K562 (cell line): ENCODE results near the gene NFYC. TPM values are rescaled to one million over a fixed set of nuclear protein-coding genes. Genes with fewer than 3 reads are reported as not detected.

ENCODE experiments used
- ATAC-seq: fragments of 200-7000 bp; cut with Tn5 transposase; 3 replicates; pipeline ENCODE4 v1.9.1; 2020; ENCODE audit warnings: moderate library complexity
- BruUV-seq: library from RNA; stranded (reverse); fragments of 400-500 nt; replicated peaks from 2 replicates; lab custom pipeline; 2021; lab: Mats Ljungman, UMichigan
- CTCF ChIA-PET: fragments of 300-600 bp; formaldehyde crosslinking; extraction: SDS; loops from one replicate; lab custom pipeline; 2021; ENCODE audit warnings: low intra/inter-chr PET ratio; lab: Yijun Ruan, JAX
- POLR2A ChIA-PET: fragments of 300-600, 350-650 bp; sonication (Branson Sonifier 250); formaldehyde crosslinking; extraction: SDS; loops from one replicate; lab custom pipeline; 2021; ENCODE audit warnings: antibody characterized with exemption, inconsistent platforms; lab: Yijun Ruan, JAX
- DNase-seq, 4 experiments: peaks; one replicate each; pipeline versions ENCODE4 v3.0.0 to v3.0.0-alpha.2; 2011 to 2018; ENCODE audit warnings: low spot score in 3 of 4, mixed read lengths in 3 of 4; ENCODE audit errors: extremely low read depth in 1 of 4
- FAIRE-seq: peaks from 2 replicates; lab custom pipeline; 2011; peaks lifted over from hg19 to GRCh38; lab: Jason Lieb, UNC
- H2AFZ ChIP-seq: 2 replicates; pipeline ENCODE4 v1.6.0; 2011; ENCODE audit warnings: low read depth, low read length, control low read depth, inconsistent platforms
- H3K27ac ChIP-seq: fragments of 200-600 bp; 3 replicates; pipeline ENCODE4 v1.8.0; 2011; ENCODE audit warnings: low read depth, mild to moderate bottlenecking, control low read depth, inconsistent platforms, low read length, moderate library complexity, mixed read lengths; ENCODE audit errors: extremely low read depth
- H3K27me3 ChIP-seq, 2 experiments: fragments of 300-600 bp in 1 of 2; 2 replicates in 1 of 2; 3 replicates in 1 of 2; pipeline versions ENCODE4 v1.6.0 to v1.8.0; 2011; ENCODE audit warnings: inconsistent platforms in 2 of 2, low read length in 2 of 2, mild to moderate bottlenecking in 1 of 2, mixed read lengths in 1 of 2, moderate library complexity in 1 of 2; ENCODE audit not compliant: control insufficient read depth in 2 of 2, insufficient read depth in 2 of 2
- H3K36me3 ChIP-seq: fragments of 300-600 bp; 3 replicates; pipeline ENCODE4 v1.8.0; 2011; ENCODE audit warnings: mild to moderate bottlenecking, low read length, inconsistent platforms; ENCODE audit not compliant: control insufficient read depth, insufficient read depth
- H3K4me1 ChIP-seq, 2 experiments: fragments of 200-600 bp in 1 of 2; replicated peaks in 1 of 2; 2 replicates in 1 of 2; 3 replicates in 1 of 2; pipeline versions ENCODE4 v1.5.1 to v1.8.0; 2011; ENCODE audit warnings: inconsistent platforms in 2 of 2, low read length in 2 of 2, mild to moderate bottlenecking in 1 of 2, mixed read lengths in 1 of 2, moderate library complexity in 1 of 2; ENCODE audit not compliant: control insufficient read depth in 2 of 2, insufficient read depth in 2 of 2
- H3K4me2 ChIP-seq: 2 replicates; pipeline ENCODE4 v1.6.1; 2011; ENCODE audit warnings: low read length, control low read depth, inconsistent platforms, mixed read lengths; ENCODE audit not compliant: insufficient read depth
- H3K4me3 ChIP-seq: fragments of 200-600 bp; sonication (generic), shearing (Covaris generic); 2 replicates; pipeline ENCODE4 v1.5.1; 2016; ENCODE audit warnings: control low read depth, inconsistent platforms
- H3K79me2 ChIP-seq: fragments of 200-600 bp; 3 replicates; pipeline ENCODE4 v1.8.0; 2011; ENCODE audit warnings: low read length, inconsistent platforms; ENCODE audit not compliant: control insufficient read depth, insufficient read depth
- H3K9ac ChIP-seq, 2 experiments: 2 replicates each; pipeline versions ENCODE4 v1.6.0 to v1.6.1; 2011; ENCODE audit warnings: low read depth in 2 of 2, low read length in 2 of 2, control low read depth in 1 of 2, inconsistent platforms in 1 of 2, mild to moderate bottlenecking in 1 of 2, mixed read lengths in 1 of 2; ENCODE audit not compliant: insufficient read depth in 1 of 2
- H3K9me1 ChIP-seq: one replicate; pipeline ENCODE4 v1.6.0; 2011; ENCODE audit warnings: inconsistent platforms, mild to moderate bottlenecking, low read length, moderate library complexity; ENCODE audit not compliant: control insufficient read depth, insufficient read depth
- H3K9me3 ChIP-seq: replicated peaks from 2 replicates; pipeline ENCODE4 v1.5.1; 2011; ENCODE audit warnings: low read depth, low read length, inconsistent platforms; ENCODE audit not compliant: control insufficient read depth, insufficient read depth
- H4K20me1 ChIP-seq: replicated peaks from 2 replicates; pipeline ENCODE4 v1.6.1; 2011; ENCODE audit warnings: low read length, inconsistent platforms, mixed read lengths; ENCODE audit not compliant: control insufficient read depth, insufficient read depth
- FOXJ2 ChIP-seq: fragments of 200-800 bp; sonication (Bioruptor generic); IDR thresholded peaks from 2 replicates; pipeline ENCODE4 v1.6.1; 2016; ENCODE audit warnings: missing genetic modification characterization, missing compliant biosample characterization
- HDAC3 ChIP-seq: fragments of 450-650 bp; IDR thresholded peaks from 2 replicates; pipeline ENCODE4 v1.6.1; 2018; ENCODE audit warnings: borderline replicate concordance, mild to moderate bottlenecking, moderate library complexity; ENCODE audit not compliant: partially characterized antibody
- NFE2 ChIP-seq: IDR thresholded peaks from 2 replicates; pipeline ENCODE4 v1.6.1; 2014; ENCODE audit warnings: antibody characterized with exemption, low read depth
- NR2F6 ChIP-seq: fragments of 450-650 bp; formaldehyde crosslinking; IDR thresholded peaks from 2 replicates; pipeline ENCODE4 v1.4.0; 2020; ENCODE audit warnings: mild to moderate bottlenecking
- ZNF124 ChIP-seq: sonication (generic); formaldehyde crosslinking; IDR thresholded peaks from 2 replicates; pipeline ENCODE4 v1.8.1; 2022; ENCODE audit warnings: missing genetic modification reagents
- ZNF77 ChIP-seq: fragments of 250-450 bp; sonication (Bioruptor Pico); IDR thresholded peaks from 2 replicates; pipeline ENCODE4 v1.5.0; 2020
- ZNF79 ChIP-seq: fragments of 250-450 bp; sonication (Bioruptor Pico); IDR thresholded peaks from 2 replicates; pipeline ENCODE4 v1.4.0; 2020; ENCODE audit warnings: low read depth, mild to moderate bottlenecking, moderate library complexity
- WGBS: fragments of 100-300 bp; shearing (Covaris generic); methylation state at CpG from one replicate; pipeline ENCODE4 v1.1.6; 2016; ENCODE audit warnings: low coverage, mixed read lengths; ENCODE audit not compliant: insufficient coverage; ENCODE audit errors: missing lambda C conversion rate; 5-methylcytosine and 5-hydroxymethylcytosine counted together
- in situ Hi-C: fragments of 300-500 bp; cut with MboI; formaldehyde crosslinking; loops from 4 replicates; pipeline ENCODE4 v1.15.0; 2018; ENCODE audit warnings: inconsistent platforms, mixed read lengths
- intact Hi-C: fragments of 100-400 bp; cut with micrococcal nuclease; formaldehyde crosslinking; loops from 2 replicates; pipeline ENCODE4 v1.14.2; 2022
- polyA plus RNA-seq, 8 experiments: library from polyadenylated mRNA; depleted of rRNA in 4 of 8; stranded (reverse) in 5 of 8; unstranded in 3 of 8; fragments of >200 nt; fragmentation: Nextera tagmentation in 2 of 8; fragmentation: Illumina TruSeq in 1 of 8; extraction: Ambion mirVana in 2 of 8; extraction: Trizol in 1 of 8; gene quantifications; 2 replicates each; pipeline versions ENCODE4 v1.2.1 to v1.2.3, GENCODE V29; 2011 to 2014; ENCODE audit warnings: inconsistent platforms in 1 of 8, missing spikeins in 1 of 8
- total RNA-seq, 7 experiments: library from RNA; depleted of rRNA in 6 of 7; stranded (reverse); fragments of >200 nt in 6 of 7; fragmentation: Illumina TruSeq in 2 of 7; extraction: Trizol in 2 of 7; gene quantifications; 2 replicates each; pipeline versions ENCODE4 v1.2.1 to v1.2.3, GENCODE V29; 2011 to 2021; ENCODE audit warnings: low replicate concordance in 1 of 7
- TF ChIP-seq, protein P1 (sequence below): fragments of 250-450 bp; sonication (Bioruptor Pico); IDR thresholded peaks from 2 replicates; pipeline ENCODE4 v1.8.0; 2021; ENCODE audit warnings: moderate library complexity, mild to moderate bottlenecking, inconsistent platforms
- TF ChIP-seq, protein P2 (sequence below), 2 experiments: fragments of 450-650 bp in 1 of 2; sonication (generic) in 1 of 2; formaldehyde crosslinking in 1 of 2; IDR thresholded peaks; 2 replicates each; pipeline versions ENCODE4 v1.7.1 to v1.9.0; 2016 to 2022; ENCODE audit warnings: inconsistent platforms in 1 of 2, mild to moderate bottlenecking in 1 of 2, missing genetic modification reagents in 1 of 2
- TF ChIP-seq, protein P3 (sequence below): fragments of 250-450 bp; sonication (Bioruptor Pico); IDR thresholded peaks from 2 replicates; pipeline ENCODE4 v1.5.0; 2021

The NFYC gene
- total and polyA plus RNA-seq, 9 of the 15 experiments (the other 6 are each of a cell fraction or from before 2014, with no cell fraction given) = 4.8 to 59.8 (median 41.1) TPM

GRCh38 chr1:40756523-40756922, 65.0 kb downstream of the NFYC start (continued):
- TF ChIP-seq NFE2 (no peak), ZNF79 (CRISPR knock-in tag) (no peak), ZNF77 (CRISPR knock-in tag) (no peak), HDAC3 (no peak)

DNA sequence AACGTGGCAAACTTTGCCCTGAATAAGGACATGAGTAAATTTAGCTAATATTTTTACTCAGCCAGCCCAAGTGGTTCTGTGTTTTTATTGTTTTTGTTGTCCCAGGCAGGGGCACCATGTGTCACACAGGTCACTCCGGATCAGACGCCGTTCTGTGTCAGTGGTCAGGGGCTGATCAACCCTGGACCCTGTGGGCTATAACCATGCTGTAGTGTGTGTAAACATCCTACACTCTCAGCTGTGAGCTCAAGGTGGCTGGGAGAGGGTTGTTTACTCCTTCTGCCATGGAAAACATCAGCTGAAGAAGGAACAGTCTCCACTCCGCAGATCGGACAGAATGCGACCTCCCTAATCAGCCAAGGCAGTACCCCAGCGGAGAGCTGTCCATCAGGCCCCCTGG, 65.6 kb downstream of the NFYC start:
- in situ Hi-C loops = no loop called here
- POLR2A ChIA-PET = interaction anchor here (0.5 to 2.3 kb wide), 7 partner anchors 8 to 123 kb away, joined by 3 to 11 read pairs (median 4); no protein-coding TSS in a partner anchor
- H3K4me2 ChIP-seq = no peak overlapping the region
- intact Hi-C loops = no loop called here
- ATAC-seq (no peak), DNase-seq (no peak), FAIRE-seq (no peak)
- no TSS peak for BruUV-seq
- no peaks in the 10 kb centered on the region; a peak in 1 of 5 replicates for H3K4me1 ChIP-seq
- no peaks in the 10 kb centered on the region for H4K20me1 ChIP-seq
- H3K27ac ChIP-seq = no peak overlapping the region
- 79% methylated on average over 8 of the region's 8 CpGs for WGBS
- no peak overlapping the region for H3K4me3 ChIP-seq
- no peak overlapping the region for H2AFZ ChIP-seq
- H3K36me3 ChIP-seq = peaks cover 95% of the 10 kb centered on the region
- no peak overlapping the region for H3K9ac ChIP-seq
- H3K9me1 ChIP-seq = no peaks in the 10 kb centered on the region
- CTCF ChIA-PET = no interaction called here
- no peaks in the 10 kb centered on the region for H3K79me2 ChIP-seq
- H3K27me3 ChIP-seq = no peaks in the 10 kb centered on the region
- H3K9me3 ChIP-seq = no peaks in the 10 kb centered on the region
- TF ChIP-seq FOXJ2 (tag) = no peak
- TF ChIP-seq NR2F6 (CRISPR knock-in tag) = no peak
- TF ChIP-seq, protein P1, sequence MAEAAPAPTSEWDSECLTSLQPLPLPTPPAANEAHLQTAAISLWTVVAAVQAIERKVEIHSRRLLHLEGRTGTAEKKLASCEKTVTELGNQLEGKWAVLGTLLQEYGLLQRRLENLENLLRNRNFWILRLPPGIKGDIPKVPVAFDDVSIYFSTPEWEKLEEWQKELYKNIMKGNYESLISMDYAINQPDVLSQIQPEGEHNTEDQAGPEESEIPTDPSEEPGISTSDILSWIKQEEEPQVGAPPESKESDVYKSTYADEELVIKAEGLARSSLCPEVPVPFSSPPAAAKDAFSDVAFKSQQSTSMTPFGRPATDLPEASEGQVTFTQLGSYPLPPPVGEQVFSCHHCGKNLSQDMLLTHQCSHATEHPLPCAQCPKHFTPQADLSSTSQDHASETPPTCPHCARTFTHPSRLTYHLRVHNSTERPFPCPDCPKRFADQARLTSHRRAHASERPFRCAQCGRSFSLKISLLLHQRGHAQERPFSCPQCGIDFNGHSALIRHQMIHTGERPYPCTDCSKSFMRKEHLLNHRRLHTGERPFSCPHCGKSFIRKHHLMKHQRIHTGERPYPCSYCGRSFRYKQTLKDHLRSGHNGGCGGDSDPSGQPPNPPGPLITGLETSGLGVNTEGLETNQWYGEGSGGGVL (CRISPR knock-in tag) = no peak
- TF ChIP-seq, protein P2, sequence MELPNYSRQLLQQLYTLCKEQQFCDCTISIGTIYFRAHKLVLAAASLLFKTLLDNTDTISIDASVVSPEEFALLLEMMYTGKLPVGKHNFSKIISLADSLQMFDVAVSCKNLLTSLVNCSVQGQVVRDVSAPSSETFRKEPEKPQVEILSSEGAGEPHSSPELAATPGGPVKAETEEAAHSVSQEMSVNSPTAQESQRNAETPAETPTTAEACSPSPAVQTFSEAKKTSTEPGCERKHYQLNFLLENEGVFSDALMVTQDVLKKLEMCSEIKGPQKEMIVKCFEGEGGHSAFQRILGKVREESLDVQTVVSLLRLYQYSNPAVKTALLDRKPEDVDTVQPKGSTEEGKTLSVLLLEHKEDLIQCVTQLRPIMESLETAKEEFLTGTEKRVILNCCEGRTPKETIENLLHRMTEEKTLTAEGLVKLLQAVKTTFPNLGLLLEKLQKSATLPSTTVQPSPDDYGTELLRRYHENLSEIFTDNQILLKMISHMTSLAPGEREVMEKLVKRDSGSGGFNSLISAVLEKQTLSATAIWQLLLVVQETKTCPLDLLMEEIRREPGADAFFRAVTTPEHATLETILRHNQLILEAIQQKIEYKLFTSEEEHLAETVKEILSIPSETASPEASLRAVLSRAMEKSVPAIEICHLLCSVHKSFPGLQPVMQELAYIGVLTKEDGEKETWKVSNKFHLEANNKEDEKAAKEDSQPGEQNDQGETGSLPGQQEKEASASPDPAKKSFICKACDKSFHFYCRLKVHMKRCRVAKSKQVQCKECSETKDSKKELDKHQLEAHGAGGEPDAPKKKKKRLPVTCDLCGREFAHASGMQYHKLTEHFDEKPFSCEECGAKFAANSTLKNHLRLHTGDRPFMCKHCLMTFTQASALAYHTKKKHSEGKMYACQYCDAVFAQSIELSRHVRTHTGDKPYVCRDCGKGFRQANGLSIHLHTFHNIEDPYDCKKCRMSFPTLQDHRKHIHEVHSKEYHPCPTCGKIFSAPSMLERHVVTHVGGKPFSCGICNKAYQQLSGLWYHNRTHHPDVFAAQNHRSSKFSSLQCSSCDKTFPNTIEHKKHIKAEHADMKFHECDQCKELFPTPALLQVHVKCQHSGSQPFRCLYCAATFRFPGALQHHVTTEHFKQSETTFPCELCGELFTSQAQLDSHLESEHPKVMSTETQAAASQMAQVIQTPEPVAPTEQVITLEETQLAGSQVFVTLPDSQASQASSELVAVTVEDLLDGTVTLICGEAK (IDR thresholded peaks at IDR 0.05) = no peak
- TF ChIP-seq, protein P2 (CRISPR knock-in tag; IDR thresholded peaks at IDR 0.05) = no peak
- TF ChIP-seq ZNF124 (CRISPR knock-in tag) = no peak
- TF ChIP-seq, protein P3, sequence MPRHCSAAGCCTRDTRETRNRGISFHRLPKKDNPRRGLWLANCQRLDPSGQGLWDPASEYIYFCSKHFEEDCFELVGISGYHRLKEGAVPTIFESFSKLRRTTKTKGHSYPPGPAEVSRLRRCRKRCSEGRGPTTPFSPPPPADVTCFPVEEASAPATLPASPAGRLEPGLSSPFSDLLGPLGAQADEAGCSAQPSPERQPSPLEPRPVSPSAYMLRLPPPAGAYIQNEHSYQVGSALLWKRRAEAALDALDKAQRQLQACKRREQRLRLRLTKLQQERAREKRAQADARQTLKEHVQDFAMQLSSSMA (CRISPR knock-in tag) = no peak
